IPS-18c (cell line): ENCODE results near the gene C1QC.

Experiments
- H3K4me3 ChIP-seq: 2 replicates; pipeline ENCODE4 v1.7.0; 2013; ENCODE audit warnings: low read depth, mild to moderate bottlenecking, low read length, moderate library complexity; ENCODE audit not compliant: insufficient read depth
- H3K9me3 ChIP-seq: one replicate; pipeline ENCODE4 v1.6.1; 2013; ENCODE audit warnings: mild to moderate bottlenecking, low read length, moderate library complexity; ENCODE audit not compliant: control insufficient read depth, insufficient read depth

The C1QC gene

GRCh38 chr1:22637907-22638445, 5.5 kb upstream of the C1QC start:
- Histone ChIP-seq H3K4me3 (no peak overlapping the region), H3K9me3 (no peaks in the 10 kb centered on the region)

GRCh38 chr1:22638476-22639234, 4.8 kb upstream of the C1QC start:
- Histone ChIP-seq H3K4me3 (no peak overlapping the region), H3K9me3 (no peaks in the 10 kb centered on the region)

- H3K4me3 ChIP-seq = no peak overlapping the region
- H3K9me3 ChIP-seq = no peaks in the 10 kb centered on the region
These were observed 4.1 kb upstream of the C1QC start for GRCh38 chr1:22639286-22639685.

GRCh38 chr1:22641247-22641646, 2.2 kb upstream of the C1QC start:
- H3K4me3 ChIP-seq = no peak overlapping the region
- no peaks in the 10 kb centered on the region for H3K9me3 ChIP-seq

GRCh38 chr1:22641906-22642636, 1.4 kb upstream of the C1QC start:
- Histone ChIP-seq H3K4me3 (no peak overlapping the region), H3K9me3 (no peaks in the 10 kb centered on the region)

- Histone ChIP-seq H3K9me3 (no peaks in the 10 kb centered on the region), H3K4me3 (no peak overlapping the region)
These were observed 495 bp downstream of the C1QC start for GRCh38 chr1:22643928-22644327.

- no peaks in the 10 kb centered on the region for H3K9me3 ChIP-seq
- H3K4me3 ChIP-seq = no peak overlapping the region
These were observed 2.5 kb downstream of the C1QC start for GRCh38 chr1:22645931-22646330.

- H3K9me3 ChIP-seq = no peaks in the 10 kb centered on the region
- H3K4me3 ChIP-seq = no peak overlapping the region
These were observed 3.0 kb downstream of the C1QC start for GRCh38 chr1:22646384-22646783.

- H3K4me3 ChIP-seq = no peak overlapping the region
- H3K9me3 ChIP-seq = no peaks in the 10 kb centered on the region
These were observed 6.8 kb downstream of the C1QC start for GRCh38 chr1:22650089-22650693.

GRCh38 chr1:22651941-22652856, 8.8 kb downstream of the C1QC start:
- Histone ChIP-seq H3K9me3 (no peaks in the 10 kb centered on the region), H3K4me3 (no peak overlapping the region)

GRCh38 chr1:22652881-22653316, 9.5 kb downstream of the C1QC start, which contains the start of gene C1QB:
TSS of gene C1QB (plus strand) at chr1:22653236. CDS start at chr1:22659463, 6,227 bp downstream.
- no peaks in the 10 kb centered on the region for H3K9me3 ChIP-seq
- H3K4me3 ChIP-seq = no peak within 1 kb of the TSS

GRCh38 chr1:22654692-22655091, 11.3 kb downstream of the C1QC start:
- Histone ChIP-seq H3K4me3 (no peak overlapping the region), H3K9me3 (no peaks in the 10 kb centered on the region)

- peaks cover 2% of the 10 kb centered on the region for H3K9me3 ChIP-seq
- no peak overlapping the region for H3K4me3 ChIP-seq
These were observed 15.1 kb downstream of the C1QC start for GRCh38 chr1:22658385-22659163.

- H3K9me3 ChIP-seq = peaks cover 2% of the 10 kb centered on the region
- no peak overlapping the region for H3K4me3 ChIP-seq
These were observed 17.3 kb downstream of the C1QC start for GRCh38 chr1:22660716-22661241.

- H3K9me3 ChIP-seq = peaks cover 2% of the 10 kb centered on the region
- H3K4me3 ChIP-seq = no peak overlapping the region
These were observed 18.4 kb downstream of the C1QC start for GRCh38 chr1:22661880-22662279.

GRCh38 chr1:22662318-22662717, 18.9 kb downstream of the C1QC start:
- Histone ChIP-seq H3K4me3 (no peak overlapping the region), H3K9me3 (peaks cover 2% of the 10 kb centered on the region)
